Measurements from ENCODE around the gene PRRX2. TPM values are rescaled to one million over a fixed set of nuclear protein-coding genes. Genes with fewer than 3 reads are reported as not detected.

Gene PRRX2
- total and polyA plus RNA-seq, 2 of the 4 experiments (the other 2 are of a cell fraction), result 12.7 to 35.5 TPM

DNA sequence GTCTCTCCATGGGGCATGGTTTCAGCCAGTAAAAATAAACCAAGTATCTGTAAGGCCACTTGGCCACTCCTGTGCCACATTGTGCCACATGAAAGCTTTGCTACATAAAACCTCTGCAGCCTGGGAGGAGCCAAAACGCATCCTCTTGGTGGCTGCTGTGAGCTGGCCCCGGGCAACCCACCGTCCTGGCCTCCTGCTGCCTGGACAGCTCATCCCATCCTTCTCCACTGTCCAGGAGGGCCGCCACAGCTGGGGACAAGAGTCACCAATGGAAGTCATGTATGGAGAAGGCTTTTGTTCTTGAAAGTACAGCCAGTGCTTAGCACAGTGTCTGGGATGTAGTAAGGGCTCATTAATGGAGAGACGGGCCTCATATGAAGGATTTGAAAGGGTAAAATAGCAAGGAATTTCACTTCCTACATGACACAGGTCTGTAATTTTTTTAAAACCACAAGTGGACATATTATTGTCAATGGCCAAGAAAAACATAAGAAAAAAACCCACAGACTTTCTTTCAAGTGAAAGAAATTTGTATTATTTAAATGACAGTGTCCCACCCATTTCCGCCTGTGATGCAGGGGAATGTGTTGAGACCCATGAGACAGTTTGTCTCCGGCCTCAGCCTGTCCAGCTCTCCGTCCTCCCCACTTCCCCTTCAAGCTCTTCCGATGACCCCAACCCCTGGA lies 80.8 kb downstream of the PRRX2 start:
- peaks cover 9% of the 10 kb centered on the region for H3K36me3 ChIP-seq (ENCODE audit: control insufficient read depth, insufficient read depth, low read length)
- H3K4me2 ChIP-seq (ENCODE audit: low read depth, low read length), result no peak overlapping the region
- no peak overlapping the region for H3K4me3 ChIP-seq (ENCODE audit: insufficient read depth, low read depth, low read length)
- no peak overlapping the region for H3K9ac ChIP-seq (ENCODE audit: low read depth, low read length)
- no CpG with 5 or more reads among the region's 9 CpGs for WGBS, 2 experiments (ENCODE audit: extremely low coverage in 2 of 2, insufficient read length in 1 of 2)
- no peak overlapping the region for H2BK5ac ChIP-seq (ENCODE audit: low read depth, low read length, poor library complexity, severe bottlenecking)
- no peak overlapping the region for H4K91ac ChIP-seq (ENCODE audit: insufficient read depth, low read depth, low read length)
- no peak overlapping the region for H4K5ac ChIP-seq (ENCODE audit: low read depth, low read length)
- no peak overlapping the region for H2AK5ac ChIP-seq (ENCODE audit: low read depth, low read length)
- no peak overlapping the region for H3K56ac ChIP-seq (ENCODE audit: extremely low read depth, insufficient read depth, low read length)
- H4K20me1 ChIP-seq (ENCODE audit: insufficient read depth, low read length), result 0 out of 2 replicates have a peak, but pooled peaks cover 3% of the 10 kb centered on the region
- no peaks in the 10 kb centered on the region for H3K9me3 ChIP-seq (ENCODE audit: control insufficient read depth, insufficient read depth, low read length)
- H2AK9ac ChIP-seq (replicated peaks; ENCODE audit: low read depth, low read length, poor library complexity), result no peak overlapping the region
- H3K18ac ChIP-seq (ENCODE audit: low read depth, low read length), result no peak overlapping the region
- H3K4ac ChIP-seq (ENCODE audit: low read depth, low read length), result no peak overlapping the region; the same call in 1 of the 2 replicates
- H2BK120ac ChIP-seq (ENCODE audit: low read depth, low read length), result no peak overlapping the region
- H3K4me1 ChIP-seq (ENCODE audit: control insufficient read depth, insufficient read depth, low read length), result peaks cover 10% of the 10 kb centered on the region
- TF ChIP-seq SMC3 (IDR thresholded peaks at IDR 0.05; ENCODE audit: low read depth, low read length) (no peak), RFX5 (IDR thresholded peaks at IDR 0.05; ENCODE audit: low read depth, low read length) (no peak), BHLHE40 (IDR thresholded peaks at IDR 0.05; ENCODE audit: low read depth, low read length) (no peak), CHD1 (IDR thresholded peaks at IDR 0.05; ENCODE audit: low read depth, low read length) (no peak), MXI1 (IDR thresholded peaks at IDR 0.05; ENCODE audit: borderline replicate concordance, low read depth, low read length) (no peak), POLR2A (IDR thresholded peaks at IDR 0.05; ENCODE audit: low read depth, low read length) (no peak), RCOR1 (IDR thresholded peaks at IDR 0.05; ENCODE audit: insufficient replicate concordance, low read length) (no peak), CEBPB (IDR thresholded peaks at IDR 0.05; ENCODE audit: low read depth, low read length) (no peak), NFE2L2 (IDR thresholded peaks at IDR 0.05; ENCODE audit: low read depth, low read length) (no peak), RAD21 (IDR thresholded peaks at IDR 0.05; ENCODE audit: low read length) (no peak), MAZ (IDR thresholded peaks at IDR 0.05; ENCODE audit: borderline replicate concordance, low read depth, low read length) (no peak), FOS (IDR thresholded peaks at IDR 0.05; ENCODE audit: low read depth, low read length) (no peak), MAFK (IDR thresholded peaks at IDR 0.05; ENCODE audit: low read depth, low read length) (no peak)
- TF ChIP-seq, protein P1, sequence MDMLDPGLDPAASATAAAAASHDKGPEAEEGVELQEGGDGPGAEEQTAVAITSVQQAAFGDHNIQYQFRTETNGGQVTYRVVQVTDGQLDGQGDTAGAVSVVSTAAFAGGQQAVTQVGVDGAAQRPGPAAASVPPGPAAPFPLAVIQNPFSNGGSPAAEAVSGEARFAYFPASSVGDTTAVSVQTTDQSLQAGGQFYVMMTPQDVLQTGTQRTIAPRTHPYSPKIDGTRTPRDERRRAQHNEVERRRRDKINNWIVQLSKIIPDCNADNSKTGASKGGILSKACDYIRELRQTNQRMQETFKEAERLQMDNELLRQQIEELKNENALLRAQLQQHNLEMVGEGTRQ (IDR thresholded peaks at IDR 0.05; ENCODE audit: low read depth, low read length), result no peak
- TF ChIP-seq, protein P2, sequence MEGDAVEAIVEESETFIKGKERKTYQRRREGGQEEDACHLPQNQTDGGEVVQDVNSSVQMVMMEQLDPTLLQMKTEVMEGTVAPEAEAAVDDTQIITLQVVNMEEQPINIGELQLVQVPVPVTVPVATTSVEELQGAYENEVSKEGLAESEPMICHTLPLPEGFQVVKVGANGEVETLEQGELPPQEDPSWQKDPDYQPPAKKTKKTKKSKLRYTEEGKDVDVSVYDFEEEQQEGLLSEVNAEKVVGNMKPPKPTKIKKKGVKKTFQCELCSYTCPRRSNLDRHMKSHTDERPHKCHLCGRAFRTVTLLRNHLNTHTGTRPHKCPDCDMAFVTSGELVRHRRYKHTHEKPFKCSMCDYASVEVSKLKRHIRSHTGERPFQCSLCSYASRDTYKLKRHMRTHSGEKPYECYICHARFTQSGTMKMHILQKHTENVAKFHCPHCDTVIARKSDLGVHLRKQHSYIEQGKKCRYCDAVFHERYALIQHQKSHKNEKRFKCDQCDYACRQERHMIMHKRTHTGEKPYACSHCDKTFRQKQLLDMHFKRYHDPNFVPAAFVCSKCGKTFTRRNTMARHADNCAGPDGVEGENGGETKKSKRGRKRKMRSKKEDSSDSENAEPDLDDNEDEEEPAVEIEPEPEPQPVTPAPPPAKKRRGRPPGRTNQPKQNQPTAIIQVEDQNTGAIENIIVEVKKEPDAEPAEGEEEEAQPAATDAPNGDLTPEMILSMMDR (conservative IDR thresholded peaks at IDR 0.05; ENCODE audit: low read depth, low read length), result no peak
- TF ChIP-seq, protein P3, sequence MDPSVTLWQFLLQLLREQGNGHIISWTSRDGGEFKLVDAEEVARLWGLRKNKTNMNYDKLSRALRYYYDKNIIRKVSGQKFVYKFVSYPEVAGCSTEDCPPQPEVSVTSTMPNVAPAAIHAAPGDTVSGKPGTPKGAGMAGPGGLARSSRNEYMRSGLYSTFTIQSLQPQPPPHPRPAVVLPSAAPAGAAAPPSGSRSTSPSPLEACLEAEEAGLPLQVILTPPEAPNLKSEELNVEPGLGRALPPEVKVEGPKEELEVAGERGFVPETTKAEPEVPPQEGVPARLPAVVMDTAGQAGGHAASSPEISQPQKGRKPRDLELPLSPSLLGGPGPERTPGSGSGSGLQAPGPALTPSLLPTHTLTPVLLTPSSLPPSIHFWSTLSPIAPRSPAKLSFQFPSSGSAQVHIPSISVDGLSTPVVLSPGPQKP (IDR thresholded peaks at IDR 0.05; ENCODE audit: borderline replicate concordance, low read depth, low read length), result no peak
- no peak for ATAC-seq (ENCODE audit: low read depth)
- H2BK15ac ChIP-seq (ENCODE audit: low read depth, low read length), result no peak overlapping the region
- H4K8ac ChIP-seq (ENCODE audit: low read depth in 2 of 2, low read length in 2 of 2), result no peak overlapping the region
- H2BK20ac ChIP-seq (ENCODE audit: low read depth, low read length), result no peak overlapping the region; the same call in 1 of the 2 replicates
- no peak overlapping the region for H3K27ac ChIP-seq (ENCODE audit: insufficient read depth, low read length)
- no peak overlapping the region for H2AFZ ChIP-seq (replicated peaks; ENCODE audit: low read length, poor library complexity)
- no TSS peak for BruUV-seq (replicated peaks)
- H3K9me1 ChIP-seq (ENCODE audit: insufficient read depth, low read length), result no peaks in the 10 kb centered on the region; the same call in none of the 2 replicates
- no peak for DNase-seq
- intact Hi-C loops (cut with micrococcal nuclease) (no loop called here), dilution Hi-C loops (cut with HindIII; ENCODE audit: low sequenced_read_pairs, unreplicated experiment) (no loop called here), in situ Hi-C loops (cut with MboI; ENCODE audit: low sequenced_read_pairs) (no loop called here)
- POLR2A ChIA-PET (ENCODE audit: unreplicated experiment), result no interaction called here
- H3K14ac ChIP-seq (replicated peaks; ENCODE audit: low read depth, low read length), result peak overlapping the region; percentile 59; the same call in 1 of the 2 replicates
- no peak overlapping the region for H3K23ac ChIP-seq (ENCODE audit: low read depth, low read length)
- no peaks in the 10 kb centered on the region for H3K79me1 ChIP-seq (ENCODE audit: low read depth in 1 of 2, low read length in 2 of 2)
- CTCF ChIA-PET, result no interaction called here
- H3K27me3 ChIP-seq (ENCODE audit: control insufficient read depth, insufficient read depth, low read length), result no peaks in the 10 kb centered on the region

All from IMR-90 (cell line).